Measurements from ENCODE around the gene STAT5A. TPM values are rescaled to one million over a fixed set of nuclear protein-coding genes. Genes with fewer than 3 reads are reported as not detected.
A peak's percentile ranks its signal among the peaks of the same experiment; 100 is the strongest.

The STAT5A gene
- total RNA-seq, 2 experiments from 2014 or later, result 141 to 150 TPM

DNA sequence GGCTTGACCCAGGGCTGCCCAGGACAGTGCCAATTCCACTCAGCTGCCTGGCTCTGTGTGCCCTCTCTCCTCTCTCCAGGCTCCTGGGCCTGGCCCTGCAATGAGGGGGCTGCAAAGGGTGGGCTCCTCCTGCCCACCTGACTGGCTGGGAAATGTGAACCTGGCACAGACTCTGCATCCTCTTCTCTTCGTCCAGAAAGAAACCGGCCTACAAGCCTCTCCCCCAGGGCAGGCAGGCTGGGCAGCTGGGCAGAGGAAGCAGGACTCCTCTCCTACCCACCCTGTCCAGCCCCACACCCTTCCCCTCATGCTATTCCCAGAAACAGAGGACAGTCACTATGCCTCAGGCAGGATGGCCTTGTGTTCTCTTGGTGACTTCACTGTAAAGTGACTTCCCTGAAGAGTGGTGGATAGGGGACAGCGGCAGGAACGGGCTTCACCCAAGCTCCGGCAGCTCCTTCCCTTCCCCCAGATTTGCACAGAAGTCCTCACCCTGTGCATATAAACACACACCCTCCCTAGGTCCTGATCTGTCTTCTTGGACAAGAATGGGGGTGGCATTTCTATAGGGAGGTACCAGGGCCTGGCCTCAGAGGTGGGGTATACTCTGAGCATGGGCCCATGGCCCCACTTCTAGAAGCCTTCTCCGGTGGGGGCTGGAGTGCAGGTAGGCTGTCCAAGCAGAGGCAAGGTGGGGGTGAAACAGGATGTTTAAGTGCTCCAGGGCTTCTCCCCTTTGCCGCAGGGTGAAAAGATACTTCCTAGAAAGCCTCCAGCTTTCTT lies 4.9 kb upstream of the STAT5A start:
- H3K9me3 ChIP-seq (ENCODE audit: control insufficient read depth in 1 of 2, insufficient read depth in 1 of 2, low read length in 2 of 2), result no peaks in the 10 kb centered on the region
- ATAC-seq (ENCODE audit: poor library complexity) (no peak), DNase-seq (peak in 1 of 14 experiments; percentile 25)
- H3K27me3 Mint-ChIP-seq, result no peaks in the 10 kb centered on the region
- ChIA-PET POLR2A (no interaction called here), CTCF (interaction anchor here (1.1 kb wide), 1 partner anchor 8 kb away, joined by 4 read pairs; no protein-coding TSS in a partner anchor)
- H3K4me3 Mint-ChIP-seq, result no peak overlapping the region
- peak overlapping the region; percentile 73 for H3K27ac Mint-ChIP-seq
- peaks cover 36% of the 10 kb centered on the region for H3K4me1 ChIP-seq (ENCODE audit: insufficient read depth, low read length)
- peaks cover 6% of the 10 kb centered on the region for H3K36me3 Mint-ChIP-seq (ENCODE audit: low read depth)
- no peak overlapping the region for H3K27ac ChIP-seq (ENCODE audit: low read depth in 1 of 2, low read length in 2 of 2)
- intact Hi-C loops (cut with DNase I, micrococcal nuclease), result no loop called here
- H3K9me3 Mint-ChIP-seq, result no peaks in the 10 kb centered on the region
- H3K27me3 ChIP-seq (ENCODE audit: control insufficient read depth in 1 of 2, insufficient read depth in 2 of 2, low read length in 2 of 2), result no peaks in the 10 kb centered on the region
- H3K4me3 ChIP-seq (ENCODE audit: low read length), result no peak overlapping the region
- H3K36me3 ChIP-seq (ENCODE audit: insufficient read depth, low read length), result no peaks in the 10 kb centered on the region
- H3K4me1 Mint-ChIP-seq (ENCODE audit: low read depth), result peaks cover 32% of the 10 kb centered on the region
- TF ChIP-seq, protein P1, sequence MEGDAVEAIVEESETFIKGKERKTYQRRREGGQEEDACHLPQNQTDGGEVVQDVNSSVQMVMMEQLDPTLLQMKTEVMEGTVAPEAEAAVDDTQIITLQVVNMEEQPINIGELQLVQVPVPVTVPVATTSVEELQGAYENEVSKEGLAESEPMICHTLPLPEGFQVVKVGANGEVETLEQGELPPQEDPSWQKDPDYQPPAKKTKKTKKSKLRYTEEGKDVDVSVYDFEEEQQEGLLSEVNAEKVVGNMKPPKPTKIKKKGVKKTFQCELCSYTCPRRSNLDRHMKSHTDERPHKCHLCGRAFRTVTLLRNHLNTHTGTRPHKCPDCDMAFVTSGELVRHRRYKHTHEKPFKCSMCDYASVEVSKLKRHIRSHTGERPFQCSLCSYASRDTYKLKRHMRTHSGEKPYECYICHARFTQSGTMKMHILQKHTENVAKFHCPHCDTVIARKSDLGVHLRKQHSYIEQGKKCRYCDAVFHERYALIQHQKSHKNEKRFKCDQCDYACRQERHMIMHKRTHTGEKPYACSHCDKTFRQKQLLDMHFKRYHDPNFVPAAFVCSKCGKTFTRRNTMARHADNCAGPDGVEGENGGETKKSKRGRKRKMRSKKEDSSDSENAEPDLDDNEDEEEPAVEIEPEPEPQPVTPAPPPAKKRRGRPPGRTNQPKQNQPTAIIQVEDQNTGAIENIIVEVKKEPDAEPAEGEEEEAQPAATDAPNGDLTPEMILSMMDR (IDR thresholded peaks at IDR 0.05), result no peak

DNA sequence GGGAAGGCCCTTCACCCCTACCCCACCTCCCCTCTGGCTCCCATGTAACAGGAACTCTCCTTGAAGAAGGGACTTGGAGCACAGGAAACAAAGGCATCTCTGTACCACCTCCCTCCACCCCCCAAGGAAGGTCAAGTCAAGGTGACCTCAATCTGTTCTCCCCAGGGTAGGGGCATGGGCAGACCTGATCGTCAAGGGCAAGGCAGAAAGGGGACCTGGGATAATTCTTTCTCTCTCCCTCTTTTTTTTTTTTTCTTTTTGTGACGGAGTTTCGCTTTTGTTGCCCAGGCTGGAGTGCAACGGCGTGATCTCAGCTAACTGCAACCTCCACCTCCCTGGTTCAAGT lies 4.3 kb upstream of the STAT5A start:
- POLR2A ChIA-PET, result no interaction called here

DNA sequence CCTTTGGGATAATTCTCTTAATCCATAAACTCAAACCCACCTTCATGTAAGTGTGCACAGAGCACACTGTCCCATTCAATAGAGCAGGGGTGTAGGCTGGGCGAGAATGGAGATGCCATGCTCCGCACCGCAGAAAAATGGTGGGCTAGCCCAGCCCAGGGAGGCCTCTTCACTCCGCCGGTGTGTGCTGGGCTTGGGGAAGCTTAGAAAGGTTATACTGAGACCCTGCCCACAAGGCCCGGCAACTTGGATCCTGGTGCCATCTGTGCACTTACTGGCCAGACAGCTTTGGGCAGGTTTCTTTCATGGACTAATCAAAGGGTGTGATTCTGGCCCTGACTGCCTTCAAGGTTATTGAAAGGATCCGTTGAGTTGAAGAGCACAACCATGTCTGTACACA lies 3.7 kb upstream of the STAT5A start:
- intact Hi-C loops (cut with DNase I, micrococcal nuclease), result no loop called here
- TF ChIP-seq, protein P1 (IDR thresholded peaks at IDR 0.05), result no peak
- no peak overlapping the region for H3K4me3 ChIP-seq (ENCODE audit: low read length)
- peaks cover 39% of the 10 kb centered on the region for H3K4me1 Mint-ChIP-seq (ENCODE audit: low read depth)
- no peak overlapping the region for H3K27ac ChIP-seq (ENCODE audit: low read depth in 1 of 2, low read length in 2 of 2)
- no peak overlapping the region for H3K27ac Mint-ChIP-seq
- no peaks in the 10 kb centered on the region for H3K27me3 Mint-ChIP-seq
- H3K27me3 ChIP-seq (ENCODE audit: control insufficient read depth in 1 of 2, insufficient read depth in 2 of 2, low read length in 2 of 2), result no peaks in the 10 kb centered on the region
- peaks cover 46% of the 10 kb centered on the region for H3K4me1 ChIP-seq (ENCODE audit: insufficient read depth, low read length)
- H3K9me3 ChIP-seq (ENCODE audit: control insufficient read depth in 1 of 2, insufficient read depth in 1 of 2, low read length in 2 of 2), result no peaks in the 10 kb centered on the region
- peak in 1 of 14 experiments; percentile 26 for DNase-seq
- POLR2A ChIA-PET, result interaction anchor here (6.6 kb wide), 1 partner anchor 9 kb away, joined by 136 read pairs; the partner anchor contains the start of gene STAT5B
- ATAC-seq (ENCODE audit: poor library complexity), result no peak
- peaks cover 10% of the 10 kb centered on the region for H3K36me3 Mint-ChIP-seq (ENCODE audit: low read depth)
- H3K36me3 ChIP-seq (ENCODE audit: insufficient read depth, low read length), result no peaks in the 10 kb centered on the region
- H3K9me3 Mint-ChIP-seq, result no peaks in the 10 kb centered on the region
- H3K4me3 Mint-ChIP-seq, result no peak overlapping the region
- CTCF ChIA-PET, result interaction anchor here (1.1 to 3.3 kb wide), 2 partner anchors 9 to 62 kb away, joined by 4 to 14 read pairs; no protein-coding TSS in a partner anchor

More for the DNA sequence above, 4.3 kb upstream of the STAT5A start:
- TF ChIP-seq, protein P1 (IDR thresholded peaks at IDR 0.05), result no peak
- ATAC-seq (ENCODE audit: poor library complexity) (no peak), DNase-seq (no peak)
- Mint-ChIP-seq H3K4me1 (ENCODE audit: low read depth) (peaks cover 34% of the 10 kb centered on the region), H3K27ac (no peak overlapping the region), H3K9me3 (no peaks in the 10 kb centered on the region), H3K27me3 (no peaks in the 10 kb centered on the region), H3K36me3 (ENCODE audit: low read depth) (peaks cover 8% of the 10 kb centered on the region), H3K4me3 (no peak overlapping the region)
- Histone ChIP-seq H3K36me3 (ENCODE audit: insufficient read depth, low read length) (no peaks in the 10 kb centered on the region), H3K4me3 (ENCODE audit: low read length) (no peak overlapping the region), H3K27ac (ENCODE audit: low read depth in 1 of 2, low read length in 2 of 2) (no peak overlapping the region), H3K9me3 (ENCODE audit: control insufficient read depth in 1 of 2, insufficient read depth in 1 of 2, low read length in 2 of 2) (no peaks in the 10 kb centered on the region), H3K4me1 (ENCODE audit: insufficient read depth, low read length) (peaks cover 41% of the 10 kb centered on the region), H3K27me3 (ENCODE audit: control insufficient read depth in 1 of 2, insufficient read depth in 2 of 2, low read length in 2 of 2) (no peaks in the 10 kb centered on the region)
- intact Hi-C loops (cut with DNase I, micrococcal nuclease), result no loop called here
- CTCF ChIA-PET, result interaction anchor here (1.1 kb wide), 1 partner anchor 9 kb away, joined by 4 read pairs; no protein-coding TSS in a partner anchor

Data from CD4-positive, alpha-beta T cell (primary cell).